GOT3 (cell line): ENCODE results near the gene DMXL2.
"Not testable (repeated sequence)": the region's sequence is repeated elsewhere in the genome, so short reads cannot be mapped to it uniquely, and the experiment has no call there.

Experiments used
- DNase-seq: peaks from one replicate; lab custom pipeline; 2025; ENCODE audit warnings: mixed read lengths; lab: John Stamatoyannopoulos, UW

The DMXL2 gene

GRCh38 chr15:51484781-51485180, 137.8 kb downstream of the DMXL2 start:
- no peak for DNase-seq

DNA sequence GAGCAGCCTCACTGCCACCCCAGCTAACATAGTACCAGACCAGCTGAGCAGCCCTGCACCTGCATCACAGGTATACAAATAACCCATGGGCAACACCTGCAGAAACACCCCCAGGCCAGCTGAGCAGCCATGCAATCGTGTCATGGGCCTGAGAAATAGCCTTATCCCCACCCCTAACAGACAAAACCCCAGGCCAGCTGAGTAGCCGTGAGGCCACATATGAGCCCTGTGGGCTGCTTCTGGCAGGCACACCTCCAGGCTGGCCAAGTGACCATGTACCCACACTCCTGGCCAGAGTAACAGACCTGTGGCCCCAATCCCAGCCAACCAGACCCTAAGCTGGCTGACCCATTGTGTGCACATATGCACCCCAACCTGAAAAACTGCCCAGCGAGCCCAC, 138.6 kb downstream of the DMXL2 start:
- no peak for DNase-seq

- no peak for DNase-seq
These were observed 139.1 kb downstream of the DMXL2 start for GRCh38 chr15:51483520-51483919.

GRCh38 chr15:51475736-51476135, 146.8 kb downstream of the DMXL2 start:
- no peak for DNase-seq

- DNase-seq = no peak
These were observed 152.1 kb downstream of the DMXL2 start for GRCh38 chr15:51470512-51470911.

DNA sequence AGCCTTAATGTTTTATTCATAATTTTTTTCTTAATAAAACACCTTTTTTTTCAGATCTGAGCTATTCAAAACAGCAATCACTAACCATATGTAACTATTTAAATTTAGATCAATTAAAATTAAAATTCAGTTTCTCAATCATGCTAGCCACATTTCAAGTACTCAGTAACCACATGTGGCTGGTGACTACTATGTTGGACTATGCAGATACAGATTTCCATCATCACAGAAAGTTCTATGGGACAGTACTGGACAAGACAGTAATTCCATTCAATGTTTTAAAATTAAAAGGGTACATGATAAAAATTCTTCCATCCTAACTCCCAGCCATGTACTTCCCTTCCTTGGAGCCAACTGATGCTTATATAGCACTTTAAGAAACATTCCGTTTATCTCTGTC, 161.8 kb downstream of the DMXL2 start:
- DNase-seq = no peak

DNA sequence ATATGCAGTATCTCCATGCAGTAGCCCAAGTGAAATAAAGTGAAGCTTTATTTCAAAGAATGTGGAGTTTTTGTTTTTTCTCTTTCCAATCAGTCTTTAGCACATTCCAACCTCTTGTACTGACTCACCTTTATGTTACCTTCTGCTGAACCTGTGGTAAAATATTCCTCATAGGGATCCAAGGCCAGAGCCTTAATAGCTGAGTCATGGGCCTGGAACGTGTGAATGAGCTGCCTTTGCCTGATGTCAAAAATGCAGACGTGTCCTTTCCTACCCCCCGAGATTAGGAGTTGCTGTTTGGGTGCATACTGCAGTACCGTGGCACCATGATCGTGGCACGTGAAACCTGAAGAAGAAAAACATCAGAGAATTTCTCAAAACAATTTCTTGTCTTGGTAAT, 172.6 kb downstream of the DMXL2 start:
- no peak for DNase-seq

- DNase-seq = no peak
These were observed 173.8 kb downstream of the DMXL2 start for GRCh38 chr15:51448622-51449399.

GRCh38 chr15:51447855-51448621, 174.5 kb downstream of the DMXL2 start:
- DNase-seq = no peak

DNA sequence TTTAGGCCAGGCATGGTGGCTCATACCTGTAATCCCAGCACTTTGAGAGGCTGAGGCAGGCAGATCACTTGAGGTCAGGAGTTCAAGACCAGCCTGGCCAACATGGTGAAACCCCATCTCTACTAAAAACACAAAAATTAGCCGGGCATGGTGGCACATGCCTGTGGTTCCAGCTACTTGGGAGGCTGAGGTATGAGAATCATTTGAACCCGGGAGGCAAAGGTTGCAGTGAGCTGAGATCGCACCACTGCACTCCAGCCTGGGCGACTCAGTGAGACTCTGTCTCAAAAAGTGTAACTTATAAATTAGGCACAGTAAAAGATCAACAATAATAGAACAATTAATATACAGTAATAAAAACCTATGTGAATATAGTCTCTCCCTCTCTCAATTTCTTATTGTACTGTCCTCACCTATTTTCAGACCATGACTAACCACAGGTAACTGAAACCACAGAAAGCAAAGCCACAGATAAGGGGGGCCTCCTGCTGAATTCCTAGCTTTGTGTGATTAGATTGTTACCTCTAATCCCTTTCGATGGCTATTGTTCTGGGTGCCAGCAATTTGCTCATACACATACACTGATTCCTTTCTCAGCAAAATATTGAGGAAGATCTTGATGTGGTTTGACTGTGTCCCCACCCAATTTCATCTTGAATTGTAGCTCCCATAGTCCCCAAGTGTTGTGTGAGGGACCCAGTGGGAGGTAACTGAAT, 176.4 kb downstream of the DMXL2 start:
- DNase-seq = not testable (repeated sequence)

GRCh38 chr15:51444807-51445206, 177.8 kb downstream of the DMXL2 start:
- no peak for DNase-seq

- DNase-seq = no peak
These were observed 178.5 kb downstream of the DMXL2 start for GRCh38 chr15:51444112-51444511.

GRCh38 chr15:51443282-51443914, 179.2 kb downstream of the DMXL2 start:
- DNase-seq = no peak

DNA sequence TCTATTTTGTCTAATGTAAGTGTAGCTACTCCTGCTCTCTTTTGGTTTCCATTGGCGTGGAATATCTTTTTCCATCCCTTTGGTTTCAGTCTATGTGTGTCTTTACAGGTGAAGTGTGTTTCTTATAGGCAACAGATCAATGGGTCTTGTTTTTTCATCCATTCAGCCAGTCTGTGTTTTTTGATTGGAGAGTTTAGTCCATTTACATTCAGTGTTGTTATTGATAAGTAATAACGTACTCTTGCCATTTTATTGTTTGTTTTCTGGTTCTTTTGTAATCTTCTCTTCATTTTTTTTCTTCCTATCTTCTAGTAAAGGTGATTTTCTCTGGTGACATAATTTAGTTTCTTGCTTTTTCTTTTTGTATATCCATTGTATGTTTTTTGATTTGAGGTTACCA, 184.0 kb downstream of the DMXL2 start:
- no peak for DNase-seq

DNA sequence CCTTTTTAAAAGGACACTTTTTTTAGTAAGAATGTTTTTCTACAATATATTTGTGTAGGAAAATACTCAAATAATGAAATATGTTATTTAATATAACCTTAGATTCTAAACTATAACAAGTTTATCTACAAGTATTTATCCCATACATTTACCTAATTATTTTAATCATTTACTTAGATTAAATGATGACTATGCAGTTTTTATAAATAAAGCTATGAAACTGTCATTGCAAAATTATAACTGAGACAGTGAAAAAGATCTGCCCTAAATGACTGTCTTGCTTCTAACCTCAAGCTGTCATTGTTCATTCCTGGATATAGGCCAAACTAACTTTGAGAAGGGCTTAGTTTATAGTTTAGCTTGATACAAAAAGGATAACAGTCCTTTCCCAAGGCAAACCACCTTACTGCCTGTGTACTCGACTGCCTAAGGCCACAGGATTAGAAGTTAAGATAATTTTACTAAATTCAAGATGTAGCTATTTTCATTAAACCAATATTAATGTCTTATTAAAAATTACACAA, 197.0 kb downstream of the DMXL2 start:
- DNase-seq = no peak

- DNase-seq = no peak
These were observed 197.8 kb downstream of the DMXL2 start for GRCh38 chr15:51424780-51425179.

- not testable (repeated sequence) for DNase-seq
These were observed 199.5 kb downstream of the DMXL2 start for GRCh38 chr15:51423040-51423439.

GRCh38 chr15:51416129-51416528, 206.4 kb downstream of the DMXL2 start:
- no peak for DNase-seq

DNA sequence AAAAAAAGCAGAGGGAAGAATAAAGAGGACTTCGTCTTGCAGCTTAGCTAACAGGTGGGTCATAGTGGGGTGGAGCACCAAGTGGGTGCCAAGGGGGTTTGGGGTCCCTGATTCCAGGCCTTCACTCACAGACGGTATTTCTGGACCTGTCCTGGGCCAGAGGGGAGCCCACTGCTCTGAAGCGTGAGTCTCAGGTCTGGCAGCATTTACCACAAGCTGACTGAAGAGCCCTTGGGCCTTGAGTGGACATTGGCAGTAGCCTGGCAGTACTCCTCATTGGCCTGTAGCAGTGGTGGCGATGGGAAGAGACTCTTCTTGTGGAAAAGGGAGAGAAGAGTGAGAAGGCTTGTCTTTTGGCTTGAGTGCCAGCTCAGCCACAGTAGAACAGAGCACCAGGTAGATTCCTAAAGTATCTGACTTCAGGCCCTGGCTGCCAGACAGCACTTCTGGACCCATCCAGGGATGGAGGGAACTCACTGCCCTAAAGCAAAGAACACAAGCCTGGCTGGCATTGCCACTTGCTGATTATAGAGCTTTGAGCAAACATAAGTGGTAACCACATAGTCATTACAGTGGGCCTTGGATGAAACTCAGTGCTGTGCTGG, 208.2 kb downstream of the DMXL2 start:
- DNase-seq = no peak

DNA sequence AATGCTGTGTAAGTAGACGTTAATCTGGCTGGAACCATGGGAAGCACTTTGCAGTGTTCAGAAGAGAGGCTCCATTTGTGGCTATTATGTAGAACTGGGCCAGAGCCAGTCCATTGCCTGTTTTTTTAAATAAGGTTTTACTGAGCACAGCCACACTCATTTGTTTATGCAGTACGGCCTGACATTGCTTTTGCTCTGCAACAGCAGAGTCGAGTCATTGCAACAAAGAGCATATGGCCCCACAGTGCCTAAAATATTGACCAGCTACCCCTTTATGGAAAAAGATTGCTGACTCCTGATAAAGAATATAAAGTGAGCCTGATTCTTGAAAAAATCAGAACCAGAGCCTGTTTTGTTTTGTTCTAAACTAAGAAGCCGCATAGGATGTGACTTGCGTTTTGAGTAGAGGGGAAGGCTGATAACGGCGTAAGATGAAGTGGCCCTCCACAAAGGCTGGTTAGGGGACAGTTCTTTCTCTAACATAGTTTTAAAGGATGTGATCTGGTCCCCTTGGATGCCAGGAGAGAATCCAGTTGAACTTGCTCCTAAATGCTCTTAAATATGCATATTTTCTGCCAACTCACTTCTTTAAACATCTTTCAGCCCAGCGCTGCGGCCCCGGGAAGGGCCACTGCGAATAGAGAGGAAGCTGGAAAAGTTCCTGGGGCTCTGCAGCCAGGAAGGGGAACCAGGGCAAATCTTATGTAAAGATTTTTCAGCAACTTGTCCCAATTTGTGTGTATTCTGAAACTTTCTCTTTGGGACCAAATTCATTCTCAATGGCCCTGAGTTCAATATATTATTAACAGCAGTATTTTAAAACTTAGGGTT, 216.7 kb downstream of the DMXL2 start:
- DNase-seq = no peak
